Activated naive CD8-positive, alpha-beta T cell treated with anti-CD3 and anti-CD28 coated beads, Interleukin-2, amount 50 U/mL, for 16 hours (primary cell): ENCODE results near the gene FTSJ3.
"Not testable (repeated sequence)": the region's sequence is repeated elsewhere in the genome, so short reads cannot be mapped to it uniquely, and the experiment has no call there.

Experiments
- DNase-seq: peaks from one replicate; pipeline ENCODE4 v3.0.0-alpha.2; 2020; ENCODE audit warnings: low read depth, low spot score

Gene FTSJ3, protein sequence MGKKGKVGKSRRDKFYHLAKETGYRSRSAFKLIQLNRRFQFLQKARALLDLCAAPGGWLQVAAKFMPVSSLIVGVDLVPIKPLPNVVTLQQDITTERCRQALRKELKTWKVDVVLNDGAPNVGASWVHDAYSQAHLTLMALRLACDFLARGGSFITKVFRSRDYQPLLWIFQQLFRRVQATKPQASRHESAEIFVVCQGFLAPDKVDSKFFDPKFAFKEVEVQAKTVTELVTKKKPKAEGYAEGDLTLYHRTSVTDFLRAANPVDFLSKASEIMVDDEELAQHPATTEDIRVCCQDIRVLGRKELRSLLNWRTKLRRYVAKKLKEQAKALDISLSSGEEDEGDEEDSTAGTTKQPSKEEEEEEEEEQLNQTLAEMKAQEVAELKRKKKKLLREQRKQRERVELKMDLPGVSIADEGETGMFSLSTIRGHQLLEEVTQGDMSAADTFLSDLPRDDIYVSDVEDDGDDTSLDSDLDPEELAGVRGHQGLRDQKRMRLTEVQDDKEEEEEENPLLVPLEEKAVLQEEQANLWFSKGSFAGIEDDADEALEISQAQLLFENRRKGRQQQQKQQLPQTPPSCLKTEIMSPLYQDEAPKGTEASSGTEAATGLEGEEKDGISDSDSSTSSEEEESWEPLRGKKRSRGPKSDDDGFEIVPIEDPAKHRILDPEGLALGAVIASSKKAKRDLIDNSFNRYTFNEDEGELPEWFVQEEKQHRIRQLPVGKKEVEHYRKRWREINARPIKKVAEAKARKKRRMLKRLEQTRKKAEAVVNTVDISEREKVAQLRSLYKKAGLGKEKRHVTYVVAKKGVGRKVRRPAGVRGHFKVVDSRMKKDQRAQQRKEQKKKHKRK

GRCh38 chr17:63827002-63827800, at the start of gene FTSJ3, which contains the start of gene PSMC5:
Gene FTSJ3, minus strand, starts transcription at chr17:63827663. Its CDS starts 761 bp downstream, at chr17:63826902.
Gene PSMC5, plus strand, starts transcription at chr17:63827431. Its CDS starts 60 bp downstream, at chr17:63827491.
- peak; percentile 93 for DNase-seq

GRCh38 chr17:63874693-63875092, 47.2 kb upstream of the FTSJ3 start:
- DNase-seq, result not testable (repeated sequence)

GRCh38 chr17:63874061-63874626, 46.7 kb upstream of the FTSJ3 start:
- DNase-seq, result not testable (repeated sequence)

- DNase-seq, result not testable (repeated sequence)
Measured at GRCh38 chr17:63873577-63873976, 46.1 kb upstream of the FTSJ3 start, which contains the start of gene CSH2. Gene CSH2, minus strand, starts transcription at chr17:63873677. Its CDS starts 63 bp downstream, at chr17:63873614.

- not testable (repeated sequence) for DNase-seq
Measured at GRCh38 chr17:63871646-63872365, 44.3 kb upstream of the FTSJ3 start.

DNA sequence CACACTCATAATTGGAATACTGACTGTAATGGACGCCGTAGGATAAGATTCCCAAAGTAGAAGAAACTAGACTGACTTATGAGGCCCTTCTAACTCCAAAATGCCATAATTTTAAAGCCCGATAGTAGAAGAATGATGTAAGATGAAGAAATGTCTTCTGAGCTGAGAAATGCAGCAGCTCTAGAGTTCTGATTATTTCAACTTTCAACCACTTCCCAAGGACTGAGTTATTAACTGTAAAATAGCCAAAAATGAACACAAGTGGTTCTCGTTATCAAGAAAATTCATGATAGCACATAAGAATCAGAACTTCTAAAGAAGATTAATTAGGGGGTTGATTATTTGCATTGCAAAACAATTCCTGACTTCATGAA, 42.8 kb upstream of the FTSJ3 start:
- DNase-seq, result not testable (repeated sequence)

GRCh38 chr17:63869491-63870291, 42.2 kb upstream of the FTSJ3 start:
- DNase-seq, result not testable (repeated sequence)

DNA sequence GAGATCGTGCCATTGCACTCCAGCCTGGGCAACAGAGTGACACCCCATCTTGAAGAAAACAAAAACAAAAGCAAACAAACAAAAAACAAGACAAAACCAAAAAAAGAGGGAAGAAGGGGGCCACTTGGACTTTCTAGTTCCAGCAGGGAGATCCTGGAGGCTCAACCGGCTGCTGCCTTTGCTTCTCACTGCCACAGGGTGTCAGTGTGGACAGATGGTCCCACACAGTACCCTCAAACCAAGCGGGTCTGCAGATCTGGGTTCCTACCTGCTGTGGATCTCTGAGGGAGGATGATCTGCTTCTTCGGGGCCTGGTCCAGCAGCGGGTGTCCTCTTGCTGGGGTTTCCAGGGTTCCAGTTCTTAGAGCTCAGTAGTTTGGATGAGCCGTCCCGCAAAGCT, 39.2 kb upstream of the FTSJ3 start:
- not testable (repeated sequence) for DNase-seq

DNA sequence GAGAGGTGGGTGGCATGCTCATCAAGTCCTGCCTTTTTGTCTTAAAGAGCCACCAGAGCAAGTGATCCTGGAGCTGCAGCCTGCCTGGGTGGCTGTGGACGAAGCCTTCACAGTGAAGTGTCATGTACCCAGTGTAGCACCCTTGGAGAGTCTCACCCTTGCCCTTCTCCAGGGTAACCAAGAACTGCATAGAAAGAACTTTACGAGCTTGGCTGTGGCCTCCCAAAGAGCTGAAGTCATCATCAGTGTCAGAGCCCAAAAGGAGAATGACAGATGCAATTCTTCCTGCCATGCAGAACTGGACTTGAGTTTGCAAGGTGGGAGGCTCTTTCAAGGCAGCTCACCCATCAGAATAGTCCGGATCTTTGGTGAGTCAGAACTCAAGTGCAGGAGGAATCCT, 31.8 kb upstream of the FTSJ3 start:
- no peak for DNase-seq

- not testable (repeated sequence) for DNase-seq
Measured at GRCh38 chr17:63856425-63856824, 29.0 kb upstream of the FTSJ3 start.

DNA sequence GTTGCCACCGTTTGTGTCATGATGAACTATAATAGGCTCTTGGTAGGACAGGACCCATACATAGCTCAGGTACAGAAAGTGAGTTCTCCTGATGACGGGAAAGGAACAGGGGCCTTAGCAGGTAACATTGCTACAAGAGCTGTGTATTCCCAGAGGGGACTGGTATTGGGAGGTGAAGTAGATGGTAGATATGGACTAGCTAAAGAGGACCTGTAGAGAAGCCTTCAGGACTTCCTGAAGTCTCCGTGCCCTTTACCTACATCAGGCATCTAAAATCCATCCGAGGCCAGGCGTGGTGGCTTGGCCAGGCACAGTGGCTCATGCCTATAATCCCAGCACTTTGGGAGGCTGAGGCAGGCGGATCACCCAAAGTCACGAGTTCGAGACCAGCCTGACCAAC, 27.7 kb upstream of the FTSJ3 start:
- DNase-seq, result no peak

DNA sequence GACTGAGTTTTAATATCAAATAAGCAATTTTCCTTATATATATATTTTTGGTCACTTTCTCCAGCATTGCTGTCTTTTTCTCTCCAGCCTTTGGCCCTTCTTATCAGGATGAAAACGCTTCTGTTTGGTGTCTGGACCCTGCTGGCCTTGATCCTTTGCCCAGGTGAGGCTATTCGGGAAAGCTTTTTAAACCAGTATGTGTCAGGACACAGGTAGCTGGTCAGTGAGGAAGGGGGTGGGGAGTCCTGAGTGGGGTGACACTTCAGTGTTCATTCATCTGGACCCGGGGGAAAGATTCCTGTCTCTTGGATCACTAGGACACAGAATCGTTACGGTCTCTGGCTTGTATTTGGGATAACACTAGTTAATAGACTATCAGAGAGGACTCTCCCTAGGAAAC, 27.2 kb upstream of the FTSJ3 start:
- no peak for DNase-seq

DNA sequence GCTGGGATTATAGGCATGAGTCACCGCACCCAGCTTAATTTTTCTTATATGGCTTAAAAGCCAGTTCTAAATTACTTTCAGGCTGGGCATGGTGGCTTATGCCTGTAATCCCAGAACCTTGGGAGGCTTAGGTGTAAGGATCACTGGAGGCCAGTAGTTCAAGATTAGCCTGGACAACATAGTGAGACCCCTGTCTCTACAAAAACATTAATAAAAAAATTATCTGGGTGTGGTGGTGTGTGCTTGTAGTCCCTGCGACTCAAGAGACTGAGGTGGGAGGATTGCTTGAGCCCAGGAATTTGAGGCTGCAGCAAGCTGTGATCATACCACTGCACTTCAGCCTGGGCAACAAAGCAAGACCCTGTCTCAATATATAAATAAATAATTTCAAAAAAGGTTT, 25.8 kb upstream of the FTSJ3 start:
- DNase-seq, result no peak

DNA sequence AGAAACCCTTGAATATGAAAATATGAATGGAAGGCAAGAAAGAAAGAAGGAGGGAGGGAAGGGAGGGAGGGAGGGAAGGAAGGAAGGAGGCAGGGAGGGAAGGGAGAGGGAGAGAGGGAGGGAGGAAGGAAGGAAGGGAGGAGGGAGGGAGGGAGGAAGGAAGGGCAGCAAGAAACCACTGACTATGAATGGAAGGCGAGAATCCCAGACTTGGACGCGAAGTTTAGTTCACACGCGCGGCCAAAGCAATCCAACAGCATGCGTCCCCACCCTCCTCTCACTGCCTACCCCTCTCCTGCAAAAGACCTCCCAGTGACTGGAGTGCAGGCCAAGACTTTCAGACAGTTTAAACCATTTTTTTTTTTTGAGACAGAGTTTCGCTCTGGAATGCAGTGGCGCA, 22.9 kb upstream of the FTSJ3 start:
- no peak for DNase-seq

DNA sequence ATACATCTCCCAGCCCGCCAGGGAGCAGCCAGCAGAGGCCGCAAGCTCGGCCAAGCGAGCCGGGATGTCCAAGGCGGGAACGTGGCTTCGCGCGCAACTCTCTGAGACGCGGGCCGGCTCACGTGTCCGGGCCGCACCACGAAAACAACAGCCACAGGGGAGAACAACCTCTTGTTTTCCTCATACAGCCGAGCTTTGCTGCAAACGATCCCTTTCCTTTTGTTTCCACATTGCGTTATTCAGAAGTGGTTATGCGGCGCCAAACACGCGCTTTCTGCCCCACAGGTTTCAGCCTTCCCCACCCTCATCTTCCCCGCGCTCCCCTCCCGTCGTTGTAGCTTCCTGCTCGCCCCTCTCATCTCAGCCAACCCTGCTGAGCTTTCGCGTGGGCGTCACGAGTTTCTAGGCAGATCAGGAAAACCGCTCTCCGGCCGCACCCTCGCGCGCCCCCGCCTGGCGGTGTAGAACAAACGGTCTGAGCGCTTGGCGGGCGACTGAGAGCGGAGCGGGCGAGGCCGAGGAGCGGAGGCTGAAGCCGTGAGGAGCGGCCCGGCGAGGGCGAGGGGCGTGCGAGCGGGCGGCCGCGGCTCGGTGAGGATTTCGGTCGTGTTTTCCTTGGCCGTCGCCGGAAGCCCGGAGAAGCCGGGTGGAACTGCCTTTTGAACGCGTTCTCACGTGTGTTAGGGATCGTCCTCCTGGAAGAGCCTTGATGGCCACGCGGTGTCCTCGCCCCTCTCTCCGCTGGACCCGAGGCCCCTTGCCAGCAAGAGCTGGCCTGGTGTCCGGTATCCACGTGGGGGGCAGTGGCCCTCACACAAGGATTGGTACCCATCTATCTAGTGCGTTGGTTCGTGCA, 21.6 kb upstream of the FTSJ3 start:
- peak; percentile 97 for DNase-seq

GRCh38 chr17:63847525-63848249, 20.2 kb upstream of the FTSJ3 start:
- DNase-seq, result no peak

DNA sequence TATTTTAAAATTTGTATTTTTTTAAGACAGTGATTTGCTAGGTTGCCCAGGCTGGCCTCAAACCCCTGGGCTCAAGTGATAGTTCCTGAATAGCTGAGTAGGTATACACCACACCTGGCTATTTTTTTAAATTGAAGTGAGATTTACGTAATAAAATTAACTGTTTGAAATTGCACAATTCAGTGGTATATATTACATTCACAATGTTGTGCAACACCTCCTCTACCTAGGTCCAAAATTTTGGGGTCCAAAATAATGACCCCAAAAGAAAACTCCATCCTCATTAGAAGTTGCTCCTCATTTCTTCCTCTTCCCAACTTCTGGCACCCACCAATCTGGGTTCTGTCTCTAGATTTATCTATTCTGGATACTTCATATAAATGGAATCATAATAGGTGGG, 18.0 kb upstream of the FTSJ3 start:
- no peak for DNase-seq
